Measurements from ENCODE around the gene NSD1. TPM values are rescaled to one million over a fixed set of nuclear protein-coding genes. Genes with fewer than 3 reads are reported as not detected.

NSD1 gene
- total RNA-seq, 1 experiment from 2014 or later = 58.8 TPM

- H3K4me2 ChIP-seq (ENCODE audit: low read length) = peak overlapping the region; percentile 65
- peak overlapping the region; percentile 27; the same call in 1 of the 2 replicates for H3K27ac ChIP-seq (ENCODE audit: low read depth, low read length)
- H3K4me1 ChIP-seq (ENCODE audit: control insufficient read depth in 1 of 2, insufficient read depth in 2 of 2, low read length in 2 of 2) = peaks cover 6 to 13% of the 10 kb centered on the region in 2 experiments; a peak in 3 of 4 replicates
- POLR2A ChIA-PET = interaction anchor here (0.6 to 1.7 kb wide), 7 partner anchors 9 to 411 kb away, joined by 3 to 6 read pairs (median 4); partner anchors contain the start of gene PDLIM7
- DNase-seq (ENCODE audit: low read depth, low spot score) = no peak
- CTCF ChIA-PET = interaction anchor here (0.7 to 6.8 kb wide), 12 partner anchors 8 to 439 kb away, joined by 3 to 64 read pairs (median 4); partner anchors contain the start of gene TSPAN17
- H4K20me1 ChIP-seq (ENCODE audit: insufficient read depth) = no peaks in the 10 kb centered on the region
- H2AFZ ChIP-seq (ENCODE audit: low read depth, low read length, poor library complexity, severe bottlenecking) = no peak overlapping the region
- H3K9ac ChIP-seq (ENCODE audit: low read length) = no peak overlapping the region
- BruUV-seq (replicated peaks) = no TSS peak
- peaks cover 21% of the 10 kb centered on the region for H3K79me2 ChIP-seq (ENCODE audit: insufficient read depth, low read length)
- H3K36me3 ChIP-seq (ENCODE audit: control insufficient read depth in 1 of 2, insufficient read depth in 2 of 2, low read length in 2 of 2) = peaks cover 0 to 5% of the 10 kb centered on the region in 2 experiments; a peak in 1 of 4 replicates
- H3K9me3 ChIP-seq (ENCODE audit: control insufficient read depth in 1 of 2, insufficient read depth in 1 of 2, low read depth in 1 of 2, low read length in 2 of 2) = no peaks in the 10 kb centered on the region
- peak overlapping the region; percentile 15 to 28; a peak in 2 of 4 replicates for H3K4me3 ChIP-seq (replicated peaks in 1 of 2; ENCODE audit: low read depth in 1 of 2, low read length in 2 of 2)
- TF ChIP-seq POLR2A (IDR thresholded peaks at IDR 0.05; ENCODE audit: borderline replicate concordance, extremely low read depth, insufficient read depth, insufficient read length) (no peak), RAD21 (IDR thresholded peaks at IDR 0.05; ENCODE audit: low read depth) (no peak), ZFX (IDR thresholded peaks at IDR 0.05) (no peak), SIN3A (IDR thresholded peaks at IDR 0.05; ENCODE audit: low read depth) (no peak), CEBPB (IDR thresholded peaks at IDR 0.05; ENCODE audit: low read depth) (no peak), ZNF274 (IDR thresholded peaks at IDR 0.05; ENCODE audit: low read depth, low read length) (no peak)
- TF ChIP-seq, protein P1, sequence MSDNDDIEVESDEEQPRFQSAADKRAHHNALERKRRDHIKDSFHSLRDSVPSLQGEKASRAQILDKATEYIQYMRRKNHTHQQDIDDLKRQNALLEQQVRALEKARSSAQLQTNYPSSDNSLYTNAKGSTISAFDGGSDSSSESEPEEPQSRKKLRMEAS (IDR thresholded peaks at IDR 0.05) = no peak
- TF ChIP-seq, protein P2, sequence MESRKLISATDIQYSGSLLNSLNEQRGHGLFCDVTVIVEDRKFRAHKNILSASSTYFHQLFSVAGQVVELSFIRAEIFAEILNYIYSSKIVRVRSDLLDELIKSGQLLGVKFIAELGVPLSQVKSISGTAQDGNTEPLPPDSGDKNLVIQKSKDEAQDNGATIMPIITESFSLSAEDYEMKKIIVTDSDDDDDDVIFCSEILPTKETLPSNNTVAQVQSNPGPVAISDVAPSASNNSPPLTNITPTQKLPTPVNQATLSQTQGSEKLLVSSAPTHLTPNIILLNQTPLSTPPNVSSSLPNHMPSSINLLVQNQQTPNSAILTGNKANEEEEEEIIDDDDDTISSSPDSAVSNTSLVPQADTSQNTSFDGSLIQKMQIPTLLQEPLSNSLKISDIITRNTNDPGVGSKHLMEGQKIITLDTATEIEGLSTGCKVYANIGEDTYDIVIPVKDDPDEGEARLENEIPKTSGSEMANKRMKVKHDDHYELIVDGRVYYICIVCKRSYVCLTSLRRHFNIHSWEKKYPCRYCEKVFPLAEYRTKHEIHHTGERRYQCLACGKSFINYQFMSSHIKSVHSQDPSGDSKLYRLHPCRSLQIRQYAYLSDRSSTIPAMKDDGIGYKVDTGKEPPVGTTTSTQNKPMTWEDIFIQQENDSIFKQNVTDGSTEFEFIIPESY (IDR thresholded peaks at IDR 0.05; ENCODE audit: extremely low read depth, insufficient replicate concordance, low read length) = no peak
- intact Hi-C loops (cut with micrococcal nuclease) = no loop called here
- RAD21 ChIA-PET (ENCODE audit: low non-redundant PET in 1 of 2, low total read pairs in 2 of 2, uncharacterized antibody in 2 of 2, unreplicated experiment in 2 of 2) = interaction anchor here (0.5 to 1.6 kb wide), 5 partner anchors 8 to 425 kb away, joined by 3 to 5 read pairs (median 4); no protein-coding TSS in a partner anchor
- H3K9me2 ChIP-seq (ENCODE audit: insufficient read depth) = no peaks in the 10 kb centered on the region
- no peaks in the 10 kb centered on the region for H3K27me3 ChIP-seq (ENCODE audit: insufficient read depth, low read length)
- ATAC-seq = no peak
Observed at GRCh38 chr5:177085985-177086653, 47.5 kb upstream of the NSD1 start.

Data from HCT116 (cell line).